Trophoblast cell (in vitro differentiated cells and primary cell): Measurements from ENCODE around the gene CAST.

Experiments used
- DNase-seq, 2 donors: peaks; one replicate each; pipeline ENCODE4 v3.0.0-alpha.2; 2016
- H2AFZ ChIP-seq: 2 replicates; pipeline ENCODE4 v1.6.1; 2013; ENCODE audit warnings: low read length, moderate library complexity, mild to moderate bottlenecking; ENCODE audit not compliant: insufficient read depth, poor library complexity
- H2AK5ac ChIP-seq: 2 replicates; pipeline ENCODE4 v1.6.1; 2013; ENCODE audit warnings: mild to moderate bottlenecking, low read length
- H2BK120ac ChIP-seq: 2 replicates; pipeline ENCODE4 v1.6.1; 2013; ENCODE audit warnings: low read length, mild to moderate bottlenecking, moderate library complexity; ENCODE audit not compliant: insufficient read depth, poor library complexity
- H2BK12ac ChIP-seq: 2 replicates; pipeline ENCODE4 v1.6.1; 2013; ENCODE audit warnings: mild to moderate bottlenecking, low read length, moderate library complexity
- H2BK5ac ChIP-seq: 2 replicates; pipeline ENCODE4 v1.6.1; 2013; ENCODE audit warnings: low read length, low read depth, moderate library complexity, mild to moderate bottlenecking; ENCODE audit not compliant: poor library complexity
- H3K14ac ChIP-seq: 2 replicates; pipeline ENCODE4 v1.6.1; 2013; ENCODE audit warnings: mild to moderate bottlenecking, low read length
- H3K18ac ChIP-seq: 2 replicates; pipeline ENCODE4 v1.6.1; 2013; ENCODE audit warnings: mild to moderate bottlenecking, low read length
- H3K23ac ChIP-seq: 2 replicates; pipeline ENCODE4 v1.6.1; 2013; ENCODE audit warnings: low read length
- H3K27ac ChIP-seq: 2 replicates; pipeline ENCODE4 v1.5.1; 2013; ENCODE audit warnings: low read depth, mild to moderate bottlenecking, inconsistent platforms, low read length, moderate library complexity
- H3K27me3 ChIP-seq: 2 replicates; pipeline ENCODE4 v1.6.1; 2013; ENCODE audit warnings: inconsistent platforms, mild to moderate bottlenecking, low read length, moderate library complexity; ENCODE audit not compliant: insufficient read depth
- H3K36me3 ChIP-seq, 2 experiments: 1 replicate in 1 of 2; 2 replicates in 1 of 2; pipeline ENCODE4 v1.6.1; 2013; ENCODE audit warnings: low read length in 2 of 2, mild to moderate bottlenecking in 2 of 2, moderate library complexity in 1 of 2; ENCODE audit not compliant: insufficient read depth in 2 of 2, control insufficient read depth in 1 of 2
- H3K4ac ChIP-seq: 2 replicates; pipeline ENCODE4 v1.6.1; 2013; ENCODE audit warnings: low read depth, mild to moderate bottlenecking, low read length, moderate library complexity
- H3K4me1 ChIP-seq, 2 experiments: 1 replicate in 1 of 2; 2 replicates in 1 of 2; pipeline ENCODE4 v1.6.1; 2013; ENCODE audit warnings: low read length in 2 of 2, mild to moderate bottlenecking in 2 of 2, moderate library complexity in 1 of 2; ENCODE audit not compliant: insufficient read depth in 2 of 2, control insufficient read depth in 1 of 2
- H3K4me2 ChIP-seq: 2 replicates; pipeline ENCODE4 v1.6.1; 2013; ENCODE audit warnings: inconsistent platforms, mild to moderate bottlenecking, low read length, moderate library complexity
- H3K4me3 ChIP-seq: 2 replicates; pipeline ENCODE4 v1.5.1; 2013; ENCODE audit warnings: mild to moderate bottlenecking, low read depth, low read length, inconsistent platforms
- H3K79me1 ChIP-seq: one replicate; pipeline ENCODE4 v1.6.1; 2013; ENCODE audit warnings: low read length
- H3K79me2 ChIP-seq: 2 replicates; pipeline ENCODE4 v1.6.1; 2013; ENCODE audit warnings: low read length, mild to moderate bottlenecking; ENCODE audit not compliant: control insufficient read depth, insufficient read depth, poor library complexity
- H3K9ac ChIP-seq: 2 replicates; pipeline ENCODE4 v1.6.1; 2013; ENCODE audit warnings: mild to moderate bottlenecking, low read length
- H3K9me3 ChIP-seq: 2 replicates; pipeline ENCODE4 v1.6.1; 2013; ENCODE audit warnings: low read depth, mild to moderate bottlenecking, control low read depth, inconsistent platforms, low read length; ENCODE audit not compliant: insufficient read depth
- H4K12ac ChIP-seq: 2 replicates; pipeline ENCODE4 v1.6.1; 2013; ENCODE audit warnings: low read depth, mild to moderate bottlenecking, low read length, moderate library complexity
- H4K8ac ChIP-seq: 2 replicates; pipeline ENCODE4 v1.6.1; 2013; ENCODE audit warnings: low read depth, mild to moderate bottlenecking, low read length, moderate library complexity
- H4K91ac ChIP-seq: one replicate; pipeline ENCODE4 v1.6.1; 2013; ENCODE audit warnings: low read depth, mild to moderate bottlenecking, low read length, moderate library complexity
- WGBS: extraction: QIAGEN DNeasy Blood & Tissue Kit; methylation state at CpG from one replicate; pipeline ENCODE4 v1.1.7; 2013; ENCODE audit warnings: missing lambda C conversion rate; ENCODE audit not compliant: insufficient read length, insufficient coverage; ENCODE audit errors: extremely low coverage; 5-methylcytosine and 5-hydroxymethylcytosine counted together

CAST gene

DNA sequence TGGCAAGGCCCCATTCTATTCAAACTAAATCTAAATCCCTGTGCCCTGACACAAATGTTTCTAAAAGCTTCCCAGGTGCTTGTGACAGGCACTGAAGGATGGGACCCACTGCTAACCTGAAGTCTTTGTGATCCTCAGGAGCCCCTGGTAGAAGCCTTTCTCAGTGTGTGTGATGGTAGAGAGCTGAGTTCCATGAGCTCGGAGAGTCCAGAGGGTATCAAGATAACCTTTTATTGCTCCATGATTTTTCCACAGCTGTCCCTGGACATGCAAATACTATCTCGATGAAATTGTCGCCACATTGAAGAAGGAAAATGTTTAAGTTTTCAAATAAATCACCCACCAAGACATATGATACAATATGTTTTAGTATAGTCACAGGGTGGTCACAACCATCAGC, 7.7 kb downstream of the CAST start:
- H2BK5ac ChIP-seq, result no peak overlapping the region
- H4K12ac ChIP-seq, result no peak overlapping the region
- H4K91ac ChIP-seq, result no peak overlapping the region
- no peaks in the 10 kb centered on the region for H3K79me1 ChIP-seq
- no peak overlapping the region for H3K9ac ChIP-seq
- no CpG with 5 or more reads among the region's 3 CpGs for WGBS
- H3K9me3 ChIP-seq, result no peaks in the 10 kb centered on the region
- no peaks in the 10 kb centered on the region for H3K27me3 ChIP-seq
- H3K18ac ChIP-seq, result no peak overlapping the region
- H2BK120ac ChIP-seq, result no peak overlapping the region
- no peak overlapping the region for H2AFZ ChIP-seq
- no peak overlapping the region for H3K23ac ChIP-seq
- no peak overlapping the region for H3K27ac ChIP-seq
- no peak overlapping the region for H3K4me2 ChIP-seq
- no peak overlapping the region for H3K4ac ChIP-seq
- no peaks in the 10 kb centered on the region for H3K36me3 ChIP-seq
- no peak overlapping the region for H2BK12ac ChIP-seq
- H3K14ac ChIP-seq, result no peak overlapping the region
- no peak overlapping the region for H3K4me3 ChIP-seq
- no peaks in the 10 kb centered on the region for H3K4me1 ChIP-seq
- peaks cover 2% of the 10 kb centered on the region for H3K79me2 ChIP-seq
- no peak for DNase-seq
- no peak overlapping the region for H2AK5ac ChIP-seq
- no peak overlapping the region for H4K8ac ChIP-seq

DNA sequence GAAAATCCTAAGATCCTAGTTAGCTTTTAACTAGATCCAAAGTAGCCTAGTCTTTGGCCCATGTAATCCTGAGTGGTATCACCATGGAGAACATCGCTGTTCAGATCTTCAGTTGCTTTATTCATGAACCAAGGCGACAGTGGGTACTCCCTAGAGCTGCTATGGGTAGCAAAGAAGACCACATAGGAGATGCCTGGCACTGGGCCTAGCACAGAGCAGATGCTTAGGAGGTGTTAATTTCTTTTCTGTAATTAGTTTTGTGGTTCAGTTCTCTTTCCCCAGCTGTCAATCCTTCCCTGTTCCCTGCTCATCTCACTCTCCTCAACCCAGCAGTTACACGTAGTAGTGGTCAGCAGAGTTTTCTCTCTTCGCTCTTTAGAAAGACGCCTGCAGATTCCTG, 9.3 kb downstream of the CAST start:
- Histone ChIP-seq H2BK12ac (no peak overlapping the region), H3K27ac (no peak overlapping the region), H3K23ac (no peak overlapping the region), H2AFZ (no peak overlapping the region), H3K79me1 (no peaks in the 10 kb centered on the region), H3K4me1 (no peaks in the 10 kb centered on the region), H3K9ac (no peak overlapping the region), H3K36me3 (no peaks in the 10 kb centered on the region), H4K12ac (no peak overlapping the region), H3K4ac (no peak overlapping the region), H3K14ac (no peak overlapping the region), H2BK5ac (no peak overlapping the region), H3K79me2 (peaks cover 2% of the 10 kb centered on the region), H3K4me3 (no peak overlapping the region), H2AK5ac (no peak overlapping the region), H3K18ac (no peak overlapping the region), H3K27me3 (no peaks in the 10 kb centered on the region), H2BK120ac (no peak overlapping the region), H4K91ac (no peak overlapping the region), H3K9me3 (no peaks in the 10 kb centered on the region), H3K4me2 (no peak overlapping the region), H4K8ac (no peak overlapping the region)
- no CpG with 5 or more reads among the region's 5 CpGs for WGBS
- no peak for DNase-seq

DNA sequence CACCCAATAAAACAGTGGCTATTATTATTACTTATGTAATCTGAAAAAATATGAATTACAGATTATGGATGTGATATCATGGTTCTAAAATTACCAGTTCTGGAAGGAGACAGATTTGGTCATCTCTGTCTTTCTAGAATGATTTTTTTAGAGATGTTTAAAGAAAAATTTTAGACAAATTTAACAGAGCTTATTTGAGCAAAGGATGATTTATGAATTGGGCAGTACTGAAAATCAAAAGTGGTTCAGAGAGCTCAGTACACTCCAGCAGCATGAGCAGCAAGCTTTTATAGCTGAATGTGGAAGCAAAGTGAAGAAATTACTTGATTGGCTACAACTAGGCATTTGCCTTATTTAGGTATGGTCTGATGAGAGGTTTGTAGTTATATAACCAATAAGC, 11.0 kb downstream of the CAST start:
- no peak overlapping the region for H2BK12ac ChIP-seq
- no peak overlapping the region for H3K4ac ChIP-seq
- H3K79me1 ChIP-seq, result no peaks in the 10 kb centered on the region
- no peak overlapping the region for H4K12ac ChIP-seq
- H2AK5ac ChIP-seq, result no peak overlapping the region
- peaks cover 2% of the 10 kb centered on the region in 2 experiments for H3K4me1 ChIP-seq
- H3K9me3 ChIP-seq, result no peaks in the 10 kb centered on the region
- no peak for DNase-seq
- H4K8ac ChIP-seq, result no peak overlapping the region
- no peak overlapping the region for H3K9ac ChIP-seq
- H3K14ac ChIP-seq, result no peak overlapping the region
- H3K4me2 ChIP-seq, result no peak overlapping the region
- no peak overlapping the region for H3K23ac ChIP-seq
- H3K4me3 ChIP-seq, result no peak overlapping the region
- H2AFZ ChIP-seq, result no peak overlapping the region
- H4K91ac ChIP-seq, result no peak overlapping the region
- H3K27ac ChIP-seq, result no peak overlapping the region
- no peaks in the 10 kb centered on the region for H3K36me3 ChIP-seq
- H2BK120ac ChIP-seq, result no peak overlapping the region
- no peaks in the 10 kb centered on the region for H3K27me3 ChIP-seq
- H2BK5ac ChIP-seq, result no peak overlapping the region
- H3K79me2 ChIP-seq, result peaks cover 2% of the 10 kb centered on the region
- no peak overlapping the region for H3K18ac ChIP-seq

DNA sequence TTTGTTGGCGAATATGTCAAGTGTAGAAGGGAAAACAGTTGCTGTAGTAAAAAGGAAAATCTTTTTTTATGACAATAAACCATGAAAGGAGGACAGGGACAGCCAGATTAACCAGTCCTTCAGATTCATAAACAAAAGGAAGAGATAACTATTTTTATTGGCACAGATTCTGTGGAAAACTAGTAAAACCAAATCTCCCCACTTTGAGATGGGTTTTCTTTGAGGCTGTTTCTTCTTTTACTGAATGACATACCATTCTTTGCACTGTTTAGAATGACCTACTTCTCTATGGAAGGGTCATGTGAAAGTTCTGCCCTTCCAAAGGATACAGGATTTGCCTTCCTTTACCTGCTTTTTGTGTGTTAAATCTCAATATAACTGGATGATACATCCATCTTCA, 13.7 kb downstream of the CAST start:
- Histone ChIP-seq H3K79me1 (no peaks in the 10 kb centered on the region), H2BK5ac (no peak overlapping the region), H3K9me3 (no peaks in the 10 kb centered on the region), H4K12ac (no peak overlapping the region), H3K79me2 (peaks cover 2% of the 10 kb centered on the region), H2AK5ac (no peak overlapping the region), H3K4me3 (no peak overlapping the region), H3K18ac (no peak overlapping the region), H4K8ac (no peak overlapping the region), H3K4ac (no peak overlapping the region), H3K4me2 (no peak overlapping the region), H2BK120ac (no peak overlapping the region), H2BK12ac (no peak overlapping the region), H3K4me1 (peaks cover 2% of the 10 kb centered on the region in 2 experiments), H4K91ac (no peak overlapping the region), H3K23ac (no peak overlapping the region), H3K27me3 (no peaks in the 10 kb centered on the region), H3K14ac (no peak overlapping the region), H3K36me3 (peaks cover 2% of the 10 kb centered on the region in 2 experiments), H3K9ac (no peak overlapping the region), H2AFZ (no peak overlapping the region), H3K27ac (no peak overlapping the region)
- WGBS, result no CpG with 5 or more reads among the region's 1 CpG
- DNase-seq, result no peak
